ENCODE measurements around the gene GPX2.
A peak's percentile ranks its signal among the peaks of the same experiment; 100 is the strongest.
"Not testable (repeated sequence)": the region's sequence is repeated elsewhere in the genome, so short reads cannot be mapped to it uniquely, and the experiment has no call there.

GPX2 gene

GRCh38 chr14:64938972-64939816, 3.4 kb downstream of the GPX2 start:
- no peak for DNase-seq

- no peak for DNase-seq
These were observed 4.7 kb downstream of the GPX2 start for GRCh38 chr14:64937821-64938193.

- DNase-seq: no peak
These were observed 5.2 kb downstream of the GPX2 start for GRCh38 chr14:64937171-64937820.

- DNase-seq: no peak
These were observed 7.0 kb downstream of the GPX2 start for GRCh38 chr14:64935508-64935907.

- DNase-seq: no peak
These were observed 8.1 kb downstream of the GPX2 start for GRCh38 chr14:64934338-64934929.

DNA sequence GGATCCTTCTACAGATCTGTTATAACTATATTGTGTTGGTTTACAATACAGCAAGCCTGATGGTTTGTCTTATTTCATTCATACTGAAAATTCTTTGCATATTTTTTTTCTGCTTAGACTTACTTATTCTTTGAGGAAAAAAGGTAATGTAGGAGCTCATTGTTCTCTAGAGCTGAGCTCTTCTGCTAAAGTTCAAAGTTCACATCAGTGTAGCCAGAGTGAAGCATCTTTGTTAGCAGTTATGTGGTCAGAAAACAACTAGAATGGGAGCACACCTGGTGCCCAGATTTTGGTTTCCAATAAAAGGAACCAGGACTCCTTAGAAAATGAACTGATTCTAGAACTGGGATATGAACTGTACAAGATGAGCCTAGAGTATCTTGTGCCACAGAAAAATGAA, 10.3 kb downstream of the GPX2 start:
- no peak for DNase-seq

- DNase-seq: no peak
These were observed 11.4 kb downstream of the GPX2 start for GRCh38 chr14:64931123-64931522.

DNA sequence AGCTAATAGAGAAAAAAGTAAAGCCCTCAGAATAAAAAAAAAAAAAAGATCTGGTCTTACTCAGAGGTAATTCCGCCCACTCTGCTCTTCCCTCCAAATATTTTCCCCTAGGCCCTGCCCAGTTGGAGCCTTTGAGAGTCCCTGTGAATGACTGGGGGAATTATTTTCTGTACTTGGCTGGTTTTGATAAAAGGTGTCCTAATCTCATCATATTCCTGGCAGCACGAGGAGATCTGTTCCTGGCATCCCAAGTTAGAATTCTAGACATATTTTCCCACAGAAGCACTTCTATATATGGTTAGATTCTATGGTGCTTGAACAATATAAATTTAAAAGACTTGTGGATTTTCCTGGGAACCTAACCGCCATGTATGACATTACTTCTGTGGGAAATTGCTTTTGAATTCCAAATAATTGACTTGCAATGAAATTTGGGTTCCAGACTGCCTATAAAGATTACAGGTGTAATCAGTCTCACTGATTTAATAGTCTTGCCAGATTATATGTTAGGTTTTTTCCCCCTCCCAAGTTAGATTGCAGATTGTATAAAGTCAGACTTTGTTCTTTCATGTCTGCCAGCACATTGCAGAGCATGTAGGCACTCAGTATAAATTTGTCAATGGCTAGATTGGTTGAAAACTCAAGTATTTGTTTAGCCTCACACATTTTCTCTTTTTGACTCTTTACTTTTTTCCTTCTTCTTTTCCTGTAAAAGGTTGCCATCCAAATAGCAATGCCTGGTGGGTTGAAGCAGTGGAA, 12.3 kb downstream of the GPX2 start:
- no peak for DNase-seq

- no peak for DNase-seq
These were observed 13.6 kb downstream of the GPX2 start for GRCh38 chr14:64929014-64929359.

DNA sequence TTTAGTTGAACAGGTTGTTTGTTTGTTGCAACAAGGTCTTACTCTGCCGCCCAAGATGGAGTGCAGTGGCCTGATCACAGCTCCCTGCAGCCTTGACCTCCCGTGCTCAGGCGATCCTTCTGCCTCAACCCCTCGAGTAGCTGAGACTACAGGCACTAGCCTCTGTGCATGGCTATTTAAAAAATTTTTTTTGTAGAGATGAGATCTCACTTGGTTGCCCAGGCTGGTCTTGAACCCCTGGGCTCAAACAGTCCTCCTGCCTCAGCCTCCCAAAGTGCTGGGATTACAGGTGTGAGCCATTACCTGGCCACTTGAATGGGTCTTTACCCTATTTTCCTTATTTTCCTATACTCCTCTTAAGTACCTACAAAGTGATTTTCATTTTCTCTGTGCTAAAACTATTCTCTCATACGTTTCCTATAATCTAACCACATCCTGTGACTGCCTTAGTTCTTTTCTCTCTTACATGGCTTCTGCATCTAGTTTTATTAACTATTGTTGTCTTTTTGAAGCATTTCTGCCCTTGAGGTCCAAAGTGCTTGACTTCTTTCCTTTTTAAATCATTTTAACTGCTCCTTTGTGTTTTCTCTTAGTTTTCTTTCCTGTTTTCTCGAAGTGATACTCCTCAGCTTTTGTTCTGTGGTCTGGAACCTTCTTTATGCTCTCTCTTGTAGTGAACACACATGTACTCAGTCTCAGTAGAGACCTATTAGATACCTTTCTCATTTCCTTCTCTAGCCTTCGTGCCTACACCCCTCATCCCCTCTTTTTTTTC, 14.1 kb downstream of the GPX2 start:
- no peak for DNase-seq

DNA sequence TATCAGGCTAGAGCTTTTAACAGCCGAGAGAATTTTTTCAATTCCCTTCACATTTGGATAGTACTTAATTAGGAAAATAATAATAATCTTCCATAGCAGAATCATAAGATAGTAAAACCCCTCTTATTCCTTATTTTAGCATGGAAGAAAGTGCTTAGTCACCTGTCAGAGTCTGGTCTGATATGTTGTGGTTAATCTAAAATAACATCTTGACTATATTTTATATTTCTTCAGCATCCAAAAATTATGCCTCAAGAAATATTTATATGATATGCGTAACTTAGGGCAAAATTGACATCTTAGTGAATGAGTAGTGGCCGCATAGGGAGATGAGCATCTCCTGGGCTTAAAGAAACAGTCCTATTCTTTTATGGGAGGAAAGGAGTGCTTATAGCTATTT, 15.5 kb downstream of the GPX2 start:
- DNase-seq: no peak

- no peak for DNase-seq
These were observed 16.0 kb downstream of the GPX2 start for GRCh38 chr14:64926398-64926995.

DNA sequence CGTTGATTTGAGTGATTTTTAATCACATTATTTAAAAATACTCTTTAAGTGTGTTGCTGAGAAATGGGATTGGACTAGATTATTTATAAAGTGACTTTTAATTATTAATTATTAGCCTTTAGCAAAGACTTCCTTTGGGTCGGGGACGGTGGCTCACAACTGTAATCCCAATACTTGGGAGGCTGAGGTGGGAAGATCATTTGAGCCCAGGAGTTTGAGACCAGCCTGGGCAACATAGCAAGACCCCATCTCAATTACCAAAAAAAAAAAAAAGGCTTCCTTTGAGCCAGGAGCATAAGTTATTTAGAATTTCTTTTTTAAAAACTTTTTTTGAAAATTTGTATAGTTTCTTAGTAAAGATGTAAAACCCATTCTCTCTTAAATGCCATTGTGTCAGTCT, 19.5 kb downstream of the GPX2 start:
- DNase-seq: no peak

DNA sequence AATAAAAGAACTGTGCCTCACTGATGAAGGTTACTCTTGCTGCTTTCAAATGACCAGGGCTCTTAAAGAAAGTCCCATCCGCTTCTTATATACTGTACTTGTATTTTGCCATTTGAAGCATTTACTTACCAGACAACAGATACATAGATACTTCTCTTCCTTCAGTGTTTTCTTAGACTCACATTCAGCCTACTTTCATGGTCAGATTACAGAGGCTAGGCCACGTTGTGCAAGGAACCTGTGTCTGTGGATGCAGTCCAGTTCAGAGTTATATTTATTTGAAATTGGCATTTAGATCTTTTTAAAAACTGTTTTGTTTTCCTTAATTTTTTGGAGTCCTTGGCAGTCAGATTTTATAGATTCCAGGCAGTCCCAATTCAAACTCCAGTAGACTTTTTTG, 22.1 kb downstream of the GPX2 start:
- DNase-seq: no peak

- no peak for DNase-seq
These were observed 22.9 kb downstream of the GPX2 start for GRCh38 chr14:64919618-64920017.

DNA sequence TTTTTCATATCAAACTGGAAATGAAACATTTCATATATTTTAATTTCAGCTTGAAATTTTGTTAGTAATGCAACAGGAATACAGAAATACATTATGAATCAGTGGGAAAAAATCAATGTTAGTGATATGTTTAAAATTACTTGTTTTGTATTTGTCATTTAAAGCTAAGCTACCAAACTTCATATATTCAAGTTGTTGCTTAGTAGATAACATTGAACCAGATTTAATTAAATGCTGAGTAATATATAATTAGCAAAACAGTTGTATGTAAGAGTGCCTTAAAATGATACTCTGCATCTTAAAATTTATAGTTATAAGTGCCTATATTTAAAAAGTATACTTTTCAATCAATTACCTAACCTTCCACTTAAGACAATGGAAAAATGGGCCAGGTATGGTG, 23.3 kb downstream of the GPX2 start:
- DNase-seq: no peak

DNA sequence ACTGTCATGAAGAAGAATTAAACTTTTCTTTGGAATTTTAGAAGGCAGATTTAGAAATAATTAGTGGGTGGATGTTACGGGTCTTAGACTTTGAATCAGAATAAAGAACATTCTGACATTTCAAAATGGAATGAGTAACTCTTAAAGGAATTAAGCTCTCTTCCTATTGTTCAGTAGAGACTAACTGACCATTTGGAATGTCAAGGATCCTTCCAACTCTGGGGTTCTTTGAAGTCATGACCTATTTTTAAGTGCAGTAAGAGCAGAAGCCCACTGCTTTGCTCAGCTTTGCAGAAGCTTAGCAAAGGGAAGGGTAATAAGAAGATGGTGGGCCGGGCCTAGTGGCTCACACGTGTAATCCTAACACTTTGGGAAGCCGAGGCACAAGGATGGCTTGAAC, 24.3 kb downstream of the GPX2 start:
- DNase-seq: no peak

- DNase-seq: no peak
These were observed 26.7 kb downstream of the GPX2 start for GRCh38 chr14:64915797-64916196.

GRCh38 chr14:64915029-64915424, 27.5 kb downstream of the GPX2 start:
- no peak for DNase-seq

- DNase-seq: peak; percentile 98
These were observed 28.1 kb downstream of the GPX2 start, which contains the start of gene CHURC1 for GRCh38 chr14:64914237-64915028. Gene CHURC1 (plus strand): TSS chr14:64914455. CDS start chr14:64914496, 41 bp downstream.

GRCh38 chr14:64913477-64913876, 29.1 kb downstream of the GPX2 start:
- not testable (repeated sequence) for DNase-seq

Data from T1000 (cell line).